Sigmoid colon (tissue), 7 donors: ENCODE results near the gene HERC4. TPM values are rescaled to one million over a fixed set of nuclear protein-coding genes. Genes with fewer than 3 reads are reported as not detected.

Source experiments
- DNase-seq: peaks from one replicate; pipeline ENCODE4 v3.0.0-alpha.2; 2019
- H3K27ac ChIP-seq, 4 donors: fragments of 200-600 bp; sonication (generic); one replicate each; pipeline ENCODE4 v1.5.1; 2016 to 2019; ENCODE audit warnings: mild to moderate bottlenecking in 1 of 4
- H3K27me3 ChIP-seq, 3 donors: fragments of 200-600 bp; sonication (generic); one replicate each; pipeline ENCODE4 v1.5.1; 2019; ENCODE audit warnings: mild to moderate bottlenecking in 1 of 3
- H3K36me3 ChIP-seq, 4 donors: fragments of 200-600 bp; sonication (generic); one replicate each; pipeline ENCODE4 v1.5.1; 2016 to 2019
- H3K4me1 ChIP-seq, 4 donors: fragments of 200-600 bp; sonication (generic); one replicate each; pipeline ENCODE4 v1.5.1; 2017 to 2019
- H3K4me3 ChIP-seq, 4 donors: fragments of 200-600 bp; sonication (generic); one replicate each; pipeline ENCODE4 v1.5.1; 2017 to 2019; ENCODE audit warnings: mild to moderate bottlenecking in 2 of 4, moderate library complexity in 1 of 4
- H3K9me3 ChIP-seq, 4 donors: fragments of 200-600 bp in 3 of 4; sonication (generic) in 3 of 4; one replicate each; pipeline versions ENCODE4 v1.5.1 to v1.6.1; 2013 to 2019
- CTCF ChIP-seq, 4 experiments: fragments of 450-650 bp in 3 of 4; fragments of 200-600 bp in 1 of 4; IDR thresholded peaks; one replicate each; pipeline ENCODE4 v1.5.1; 2016 to 2019; ENCODE audit warnings: antibody characterized with exemption in 4 of 4, mild to moderate bottlenecking in 3 of 4, moderate library complexity in 2 of 4
- EP300 ChIP-seq, 4 donors: sonication (generic); formaldehyde crosslinking; IDR thresholded peaks; one replicate each; pipeline ENCODE4 v1.6.1; 2017; ENCODE audit warnings: antibody characterized with exemption in 4 of 4
- POLR2A ChIP-seq, 2 donors: fragments of 450-650 bp; IDR thresholded peaks; one replicate each; pipeline ENCODE4 v1.6.1; 2016; ENCODE audit warnings: antibody characterized with exemption in 2 of 2, mild to moderate bottlenecking in 2 of 2, moderate library complexity in 2 of 2
- POLR2AphosphoS5 ChIP-seq, 4 donors: sonication (generic); formaldehyde crosslinking; IDR thresholded peaks; one replicate each; pipeline ENCODE4 v1.6.1; 2017; ENCODE audit warnings: antibody characterized with exemption in 4 of 4
- WGBS, 2 donors: extraction: QIAGEN DNeasy Blood & Tissue Kit; methylation state at CpG; one replicate each; pipeline ENCODE4 v1.1.7; 2013; 5-methylcytosine and 5-hydroxymethylcytosine counted together
- intact Hi-C: fragments of 100-400 bp; cut with DNase I; formaldehyde crosslinking; loops from one replicate; pipeline ENCODE4 v1.15.1; 2023
- polyA plus RNA-seq, 3 donors: library from polyadenylated mRNA; stranded (reverse); fragments of 200-250 nt; gene quantifications; one replicate each; pipeline ENCODE4 v1.2.3, GENCODE V29; 2013
- total RNA-seq, 4 donors: library from RNA; depleted of rRNA; stranded (reverse); fragments of >200 nt; gene quantifications; one replicate each; pipeline ENCODE4 v1.1.0, GENCODE V29; 2016
- donor health status: healthy with polysubstance abuse.
- donor health status: Bipolar disorder and iron deficiency.
- donor health status: healthy.

Gene HERC4
- total and polyA plus RNA-seq, 7 donors = 15.0 to 54.3 (median 49.2) TPM

- no peak for DNase-seq
- Histone ChIP-seq H3K9me3 (no peaks in the 10 kb centered on the region), H3K27ac (no peak overlapping the region), H3K36me3 (peaks cover 11 to 83% (median 20%) of the 10 kb centered on the region in 4 donors), H3K27me3 (no peaks in the 10 kb centered on the region), H3K4me3 (no peak overlapping the region), H3K4me1 (no peaks in the 10 kb centered on the region)
- intact Hi-C loops = no loop called here
- 93 to 94% methylated on average over 7 of the region's 7 CpGs for WGBS, 2 donors
- TF ChIP-seq EP300 (IDR thresholded peaks at IDR 0.05) (no peak), POLR2AphosphoS5 (IDR thresholded peaks at IDR 0.05) (no peak), POLR2A (IDR thresholded peaks at IDR 0.05) (no peak), CTCF (IDR thresholded peaks at IDR 0.05) (no peak)
These were observed 171.5 kb downstream of the HERC4 start for GRCh38 chr10:67903581-67903980.

- Histone ChIP-seq H3K4me1 (peaks cover 0 to 6% (median 0%) of the 10 kb centered on the region in 4 donors), H3K36me3 (peaks cover 0 to 99% (median 34%) of the 10 kb centered on the region in 4 donors), H3K9me3 (no peaks in the 10 kb centered on the region), H3K27me3 (no peaks in the 10 kb centered on the region), H3K4me3 (no peak overlapping the region), H3K27ac (no peak overlapping the region)
- intact Hi-C loops = no loop called here
- 90 to 95% methylated on average over 14 of the region's 14 CpGs for WGBS, 2 donors
- DNase-seq = no peak
- no peak for TF ChIP-seq POLR2A (IDR thresholded peaks at IDR 0.05)
- TF ChIP-seq CTCF (IDR thresholded peaks at IDR 0.05) = no peak
- no peak for TF ChIP-seq POLR2AphosphoS5 (IDR thresholded peaks at IDR 0.05)
- TF ChIP-seq EP300 (IDR thresholded peaks at IDR 0.05) = no peak
These were observed 181.4 kb downstream of the HERC4 start for GRCh38 chr10:67893637-67894036.

- Histone ChIP-seq H3K27ac (peak overlapping the region; percentile 85 to 98 (median 94)), H3K4me3 (peak overlapping the region; percentile 61 to 86 (median 66)), H3K27me3 (no peaks in the 10 kb centered on the region), H3K9me3 (no peaks in the 10 kb centered on the region), H3K36me3 (peaks cover 0 to 34% (median 6%) of the 10 kb centered on the region in 4 donors), H3K4me1 (peaks cover 0 to 38% (median 10%) of the 10 kb centered on the region in 4 donors)
- intact Hi-C loops = loop anchor here (1.0 to 2.0 kb wide), 3 partner anchors 36 to 447 kb away; partner anchors contain the start of genes HERC4, HNRNPH3 and PBLD
- peak; percentile 91 for DNase-seq
- 0% methylated on average over 73 of the region's 73 CpGs for WGBS, 2 donors
- TF ChIP-seq EP300 (IDR thresholded peaks at IDR 0.05) (no peak), POLR2A (IDR thresholded peaks at IDR 0.05) (peak; percentile 31 to 32), POLR2AphosphoS5 (IDR thresholded peaks at IDR 0.05) (peak in 3 of 4 donors; percentile 29 to 61 (median 54)), CTCF (IDR thresholded peaks at IDR 0.05) (no peak)
These were observed 190.0 kb downstream of the HERC4 start for GRCh38 chr10:67884842-67885670.

GRCh38 chr10:67884313-67884841, 190.7 kb downstream of the HERC4 start, which contains the start of gene SIRT1:
Gene SIRT1 (plus strand): TSS chr10:67884656. CDS start chr10:67884722, 66 bp downstream.
- TF ChIP-seq CTCF (IDR thresholded peaks at IDR 0.05) = no peak
- TF ChIP-seq EP300 (IDR thresholded peaks at IDR 0.05) = peak in 1 of 4 donors; percentile 40
- TF ChIP-seq POLR2A (IDR thresholded peaks at IDR 0.05) = peak; percentile 69 to 88
- peak; percentile 98 to 99 (median 98) for TF ChIP-seq POLR2AphosphoS5 (IDR thresholded peaks at IDR 0.05)
- Histone ChIP-seq H3K4me3 (peak within 1 kb of the TSS; percentile 61 to 86 (median 66)), H3K9me3 (no peaks in the 10 kb centered on the region), H3K4me1 (peaks cover 0 to 38% (median 10%) of the 10 kb centered on the region in 4 donors), H3K36me3 (peaks cover 0 to 28% (median 4%) of the 10 kb centered on the region in 4 donors), H3K27me3 (no peaks in the 10 kb centered on the region), H3K27ac (peak within 1 kb of the TSS; percentile 85 to 98 (median 94))
- DNase-seq = peak; percentile 99
- intact Hi-C loops = loop anchor here (2.0 kb wide), 2 partner anchors 36 to 190 kb away; partner anchors contain the start of gene HERC4
- WGBS, 2 donors = 0% methylated on average over 62 of the region's 62 CpGs
